ENCODE measurements around the gene C19orf25.

The C19orf25 gene

GRCh38 chr19:1434577-1435060 is 44.4 kb downstream of the C19orf25 start:
- no peak overlapping the region; the same call in 1 of the 2 replicates for H3K4me3 ChIP-seq (ENCODE audit: low read length)
- DNase-seq (ENCODE audit: low read depth, low spot score) = no peak
- WGBS (ENCODE audit: insufficient coverage, insufficient read length) = no CpG with 5 or more reads among the region's 39 CpGs
- H3K36me3 ChIP-seq (ENCODE audit: control insufficient read depth, insufficient read depth, low read length) = peaks cover 46% of the 10 kb centered on the region
- no peaks in the 10 kb centered on the region for H3K9me3 ChIP-seq (ENCODE audit: control insufficient read depth, insufficient read depth, low read length)
- H3K4me1 ChIP-seq (ENCODE audit: control insufficient read depth, insufficient read depth, low read length) = peaks cover 2% of the 10 kb centered on the region
- no peak overlapping the region for H3K27ac ChIP-seq (ENCODE audit: low read length)
- no peaks in the 10 kb centered on the region for H3K27me3 ChIP-seq (ENCODE audit: control insufficient read depth, insufficient read depth, low read length)

- H3K27ac ChIP-seq (ENCODE audit: low read length) = no peak overlapping the region
- H3K4me1 ChIP-seq (ENCODE audit: control insufficient read depth, insufficient read depth, low read length) = no peaks in the 10 kb centered on the region
- no CpG with 5 or more reads among the region's 17 CpGs for WGBS (ENCODE audit: insufficient coverage, insufficient read length)
- H3K9me3 ChIP-seq (ENCODE audit: control insufficient read depth, insufficient read depth, low read length) = no peaks in the 10 kb centered on the region
- H3K4me3 ChIP-seq (ENCODE audit: low read length) = no peak overlapping the region
- H3K27me3 ChIP-seq (ENCODE audit: control insufficient read depth, insufficient read depth, low read length) = no peaks in the 10 kb centered on the region
- H3K36me3 ChIP-seq (ENCODE audit: control insufficient read depth, insufficient read depth, low read length) = peaks cover 48% of the 10 kb centered on the region
- DNase-seq (ENCODE audit: low read depth, low spot score) = no peak
Observed at GRCh38 chr19:1434040-1434366, 45.0 kb downstream of the C19orf25 start.

GRCh38 chr19:1433119-1434039 is 45.6 kb downstream of the C19orf25 start:
- WGBS (ENCODE audit: insufficient coverage, insufficient read length) = no CpG with 5 or more reads among the region's 47 CpGs
- H3K27me3 ChIP-seq (ENCODE audit: control insufficient read depth, insufficient read depth, low read length) = no peaks in the 10 kb centered on the region
- no peak for DNase-seq (ENCODE audit: low read depth, low spot score)
- no peak overlapping the region for H3K4me3 ChIP-seq (ENCODE audit: low read length)
- H3K36me3 ChIP-seq (ENCODE audit: control insufficient read depth, insufficient read depth, low read length) = peaks cover 53% of the 10 kb centered on the region
- no peaks in the 10 kb centered on the region for H3K4me1 ChIP-seq (ENCODE audit: control insufficient read depth, insufficient read depth, low read length)
- H3K9me3 ChIP-seq (ENCODE audit: control insufficient read depth, insufficient read depth, low read length) = no peaks in the 10 kb centered on the region
- H3K27ac ChIP-seq (ENCODE audit: low read length) = no peak overlapping the region

- Histone ChIP-seq H3K4me3 (ENCODE audit: low read length) (no peak overlapping the region), H3K4me1 (ENCODE audit: control insufficient read depth, insufficient read depth, low read length) (no peaks in the 10 kb centered on the region), H3K27me3 (ENCODE audit: control insufficient read depth, insufficient read depth, low read length) (no peaks in the 10 kb centered on the region), H3K9me3 (ENCODE audit: control insufficient read depth, insufficient read depth, low read length) (no peaks in the 10 kb centered on the region), H3K27ac (ENCODE audit: low read length) (no peak overlapping the region), H3K36me3 (ENCODE audit: control insufficient read depth, insufficient read depth, low read length) (peaks cover 53% of the 10 kb centered on the region)
- no peak for DNase-seq (ENCODE audit: low read depth, low spot score)
- no CpG with 5 or more reads among the region's 16 CpGs for WGBS (ENCODE audit: insufficient coverage, insufficient read length)
Observed at GRCh38 chr19:1432507-1432887, 46.5 kb downstream of the C19orf25 start.

- Histone ChIP-seq H3K36me3 (ENCODE audit: control insufficient read depth, insufficient read depth, low read length) (peaks cover 56% of the 10 kb centered on the region), H3K4me3 (ENCODE audit: low read length) (no peak overlapping the region), H3K27me3 (ENCODE audit: control insufficient read depth, insufficient read depth, low read length) (no peaks in the 10 kb centered on the region), H3K27ac (ENCODE audit: low read length) (no peak overlapping the region), H3K4me1 (ENCODE audit: control insufficient read depth, insufficient read depth, low read length) (no peaks in the 10 kb centered on the region), H3K9me3 (ENCODE audit: control insufficient read depth, insufficient read depth, low read length) (no peaks in the 10 kb centered on the region)
- DNase-seq (ENCODE audit: low read depth, low spot score) = no peak
- no CpG with 5 or more reads among the region's 24 CpGs for WGBS (ENCODE audit: insufficient coverage, insufficient read length)
Observed at GRCh38 chr19:1431759-1432506, 47.1 kb downstream of the C19orf25 start.

GRCh38 chr19:1430246-1430645 is 48.8 kb downstream of the C19orf25 start:
- WGBS (ENCODE audit: insufficient coverage, insufficient read length) = no CpG with 5 or more reads among the region's 14 CpGs
- H3K36me3 ChIP-seq (ENCODE audit: control insufficient read depth, insufficient read depth, low read length) = peaks cover 59% of the 10 kb centered on the region
- no peak overlapping the region for H3K27ac ChIP-seq (ENCODE audit: low read length)
- H3K27me3 ChIP-seq (ENCODE audit: control insufficient read depth, insufficient read depth, low read length) = no peaks in the 10 kb centered on the region
- H3K9me3 ChIP-seq (ENCODE audit: control insufficient read depth, insufficient read depth, low read length) = no peaks in the 10 kb centered on the region
- H3K4me1 ChIP-seq (ENCODE audit: control insufficient read depth, insufficient read depth, low read length) = no peaks in the 10 kb centered on the region
- no peak overlapping the region for H3K4me3 ChIP-seq (ENCODE audit: low read length)
- no peak for DNase-seq (ENCODE audit: low read depth, low spot score)

- no peak for DNase-seq (ENCODE audit: low read depth, low spot score)
- no peaks in the 10 kb centered on the region for H3K9me3 ChIP-seq (ENCODE audit: control insufficient read depth, insufficient read depth, low read length)
- H3K36me3 ChIP-seq (ENCODE audit: control insufficient read depth, insufficient read depth, low read length) = peaks cover 60% of the 10 kb centered on the region
- no CpG with 5 or more reads among the region's 14 CpGs for WGBS (ENCODE audit: insufficient coverage, insufficient read length)
- no peak overlapping the region for H3K4me3 ChIP-seq (ENCODE audit: low read length)
- no peaks in the 10 kb centered on the region for H3K27me3 ChIP-seq (ENCODE audit: control insufficient read depth, insufficient read depth, low read length)
- no peaks in the 10 kb centered on the region for H3K4me1 ChIP-seq (ENCODE audit: control insufficient read depth, insufficient read depth, low read length)
- H3K27ac ChIP-seq (ENCODE audit: low read length) = no peak overlapping the region
Observed at GRCh38 chr19:1429750-1430149, 49.3 kb downstream of the C19orf25 start.

- no peak overlapping the region for H3K4me3 ChIP-seq (ENCODE audit: low read length)
- no peak for DNase-seq (ENCODE audit: low read depth, low spot score)
- H3K36me3 ChIP-seq (ENCODE audit: control insufficient read depth, insufficient read depth, low read length) = peaks cover 55% of the 10 kb centered on the region
- no peaks in the 10 kb centered on the region for H3K9me3 ChIP-seq (ENCODE audit: control insufficient read depth, insufficient read depth, low read length)
- H3K27me3 ChIP-seq (ENCODE audit: control insufficient read depth, insufficient read depth, low read length) = no peaks in the 10 kb centered on the region
- H3K4me1 ChIP-seq (ENCODE audit: control insufficient read depth, insufficient read depth, low read length) = no peaks in the 10 kb centered on the region
- WGBS (ENCODE audit: insufficient coverage, insufficient read length) = no CpG with 5 or more reads among the region's 41 CpGs
- H3K27ac ChIP-seq (ENCODE audit: low read length) = no peak overlapping the region
Observed at GRCh38 chr19:1428738-1429391, 50.1 kb downstream of the C19orf25 start.

- Histone ChIP-seq H3K36me3 (ENCODE audit: control insufficient read depth, insufficient read depth, low read length) (peaks cover 55% of the 10 kb centered on the region), H3K27ac (ENCODE audit: low read length) (no peak overlapping the region), H3K4me1 (ENCODE audit: control insufficient read depth, insufficient read depth, low read length) (no peaks in the 10 kb centered on the region), H3K9me3 (ENCODE audit: control insufficient read depth, insufficient read depth, low read length) (no peaks in the 10 kb centered on the region), H3K27me3 (ENCODE audit: control insufficient read depth, insufficient read depth, low read length) (no peaks in the 10 kb centered on the region), H3K4me3 (ENCODE audit: low read length) (no peak overlapping the region)
- no peak for DNase-seq (ENCODE audit: low read depth, low spot score)
- WGBS (ENCODE audit: insufficient coverage, insufficient read length) = no CpG with 5 or more reads among the region's 27 CpGs
Observed at GRCh38 chr19:1427221-1427920, 51.6 kb downstream of the C19orf25 start.

- Histone ChIP-seq H3K9me3 (ENCODE audit: control insufficient read depth, insufficient read depth, low read length) (no peaks in the 10 kb centered on the region), H3K27me3 (ENCODE audit: control insufficient read depth, insufficient read depth, low read length) (no peaks in the 10 kb centered on the region), H3K4me3 (ENCODE audit: low read length) (no peak overlapping the region), H3K27ac (ENCODE audit: low read length) (no peak overlapping the region), H3K4me1 (ENCODE audit: control insufficient read depth, insufficient read depth, low read length) (no peaks in the 10 kb centered on the region), H3K36me3 (ENCODE audit: control insufficient read depth, insufficient read depth, low read length) (peaks cover 55% of the 10 kb centered on the region)
- WGBS (ENCODE audit: insufficient coverage, insufficient read length) = no CpG with 5 or more reads among the region's 9 CpGs
- no peak for DNase-seq (ENCODE audit: low read depth, low spot score)
Observed at GRCh38 chr19:1426736-1427135, 52.3 kb downstream of the C19orf25 start.

All from iPS DF 6.9 (cell line).